HG03135 (cell line): ENCODE measurements around the gene SIL1.
"Not testable (repeated sequence)": the region's sequence is repeated elsewhere in the genome, so short reads cannot be mapped to it uniquely, and the experiment has no call there.

ENCODE experiments used
- ATAC-seq: cut with Tn5 transposase; IDR thresholded peaks from one replicate; pipeline ENCODE4 v1.9.1; 2021; ENCODE audit warnings: mild to moderate bottlenecking, moderate library complexity; ENCODE audit not compliant: unreplicated experiment

Gene SIL1

DNA sequence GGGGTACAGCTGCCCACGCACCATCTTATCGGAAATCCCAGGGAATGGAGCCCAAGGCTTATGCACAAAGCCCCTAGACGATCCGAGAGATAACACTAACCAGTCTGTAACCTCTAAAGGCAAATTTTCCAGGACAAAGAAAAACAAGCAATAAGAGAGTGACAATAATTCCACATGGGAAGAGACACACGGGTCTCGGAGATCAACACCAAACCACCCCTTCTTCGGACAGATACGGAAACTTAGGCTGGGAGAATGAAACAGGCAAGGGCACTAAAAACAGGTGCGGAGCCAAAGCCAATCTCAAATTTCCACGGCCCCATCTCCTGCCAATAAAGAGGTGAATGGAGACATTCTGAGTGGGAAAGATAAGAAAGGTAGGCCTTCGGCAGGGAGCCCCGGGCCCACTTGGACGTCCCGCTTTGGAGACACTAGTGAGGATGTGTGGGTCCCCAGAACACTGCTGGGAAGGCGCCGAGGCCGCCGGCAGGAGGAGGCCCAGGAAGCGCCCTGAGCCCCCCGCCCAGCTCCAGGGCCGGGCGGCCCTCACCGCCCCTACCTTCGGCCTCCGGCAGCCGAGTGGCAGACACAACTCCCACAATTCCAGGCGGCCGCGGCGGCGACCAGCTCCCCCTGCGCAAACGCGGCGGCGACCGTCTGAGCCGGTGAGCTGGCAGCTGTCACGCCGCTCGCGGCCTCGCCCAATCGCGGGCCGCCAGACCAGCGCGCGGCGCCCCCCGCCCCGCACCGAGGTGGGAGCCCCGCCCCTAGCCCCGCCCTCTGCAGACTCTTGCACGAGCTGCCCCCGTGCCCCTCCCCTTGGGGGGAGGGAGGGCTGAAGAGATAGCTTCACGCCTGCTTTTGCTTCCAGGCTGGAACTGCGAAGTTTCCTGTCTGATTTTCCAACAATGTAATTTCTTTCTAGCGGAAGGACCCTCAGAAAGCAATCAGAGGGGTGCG, at the start of gene SIL1:
SIL1 (minus strand) TSS at position 659 of the 960 bp plus-strand sequence. CDS start 70,525 bp downstream, outside the sequence.
- ATAC-seq = peak; percentile 96

DNA sequence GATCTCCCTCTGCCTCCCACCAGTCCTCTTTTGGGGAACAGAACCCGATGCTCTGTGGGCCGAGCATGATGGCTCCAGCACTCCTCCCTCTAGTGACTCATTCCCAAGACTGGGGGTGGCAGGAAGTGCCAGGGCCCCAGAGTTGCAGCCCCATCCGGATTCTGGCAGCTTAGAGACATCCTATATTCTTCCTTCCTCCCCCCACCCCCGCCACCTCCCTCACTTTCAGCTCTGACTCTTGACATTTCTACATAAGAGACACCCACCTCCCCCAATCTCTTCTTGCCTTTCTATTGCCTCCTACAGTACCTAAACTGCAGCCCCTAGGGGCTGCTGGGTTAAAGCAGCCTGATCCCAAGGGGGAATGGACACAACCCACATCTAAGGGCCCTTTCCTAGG, 48.2 kb upstream of the SIL1 start:
- no peak for ATAC-seq

DNA sequence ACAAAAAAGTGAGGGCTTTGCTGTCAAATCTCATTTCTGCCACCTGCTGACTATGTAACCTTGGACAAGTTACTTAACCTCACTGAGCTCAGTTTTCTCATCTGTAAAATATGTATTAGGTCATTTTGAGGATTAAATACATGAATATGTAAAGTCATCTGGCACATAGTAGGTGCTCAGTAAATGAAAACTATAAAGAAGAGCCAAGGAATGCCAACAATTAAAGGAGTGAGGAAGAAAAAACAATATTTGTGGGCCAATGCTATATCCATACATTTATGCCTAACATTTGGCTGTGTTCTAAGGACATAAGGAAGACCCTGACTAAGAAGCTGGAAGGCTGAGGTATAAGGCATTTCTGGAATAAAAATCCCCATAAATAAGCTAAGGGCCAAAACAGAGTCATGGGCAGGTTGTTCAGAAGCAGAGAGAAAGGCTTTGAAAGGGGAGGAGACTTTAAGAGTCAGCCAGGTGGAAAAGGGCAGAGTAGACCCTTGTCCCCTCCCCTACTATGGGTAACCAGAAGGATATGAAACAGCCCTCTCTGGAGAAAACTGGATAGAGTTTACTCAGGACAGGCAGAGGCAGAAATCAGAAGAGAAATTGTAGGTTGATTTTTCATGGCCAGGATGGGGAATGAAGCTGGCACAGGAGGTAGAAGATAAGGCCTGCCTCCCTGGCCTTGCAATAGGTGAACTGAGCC, 47.6 kb upstream of the SIL1 start:
- ATAC-seq = no peak

DNA sequence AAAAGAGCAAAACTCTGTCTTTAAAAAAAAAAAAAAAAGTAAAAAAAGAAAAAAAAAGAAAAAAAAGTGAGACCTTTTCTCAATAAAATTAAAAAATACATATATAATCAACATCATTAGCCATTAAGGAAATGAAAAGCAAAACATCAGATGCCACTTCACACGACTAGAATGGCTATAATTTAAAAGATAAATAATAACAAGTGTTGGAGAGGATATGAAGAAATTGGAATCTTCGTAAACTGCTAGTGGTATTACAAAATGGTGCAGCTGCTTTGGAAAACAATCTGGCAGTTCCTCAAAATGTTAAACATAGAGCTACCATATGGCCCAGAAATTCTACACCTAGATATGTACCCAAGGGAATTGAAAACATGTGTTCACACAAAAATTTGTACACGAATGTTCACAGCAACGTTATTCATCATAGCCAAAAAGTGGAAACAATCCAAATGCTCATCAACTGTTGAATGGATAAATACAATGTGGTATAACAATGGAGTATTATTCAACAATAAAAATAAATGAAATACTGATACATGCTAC, 45.3 kb upstream of the SIL1 start:
- no peak for ATAC-seq

DNA sequence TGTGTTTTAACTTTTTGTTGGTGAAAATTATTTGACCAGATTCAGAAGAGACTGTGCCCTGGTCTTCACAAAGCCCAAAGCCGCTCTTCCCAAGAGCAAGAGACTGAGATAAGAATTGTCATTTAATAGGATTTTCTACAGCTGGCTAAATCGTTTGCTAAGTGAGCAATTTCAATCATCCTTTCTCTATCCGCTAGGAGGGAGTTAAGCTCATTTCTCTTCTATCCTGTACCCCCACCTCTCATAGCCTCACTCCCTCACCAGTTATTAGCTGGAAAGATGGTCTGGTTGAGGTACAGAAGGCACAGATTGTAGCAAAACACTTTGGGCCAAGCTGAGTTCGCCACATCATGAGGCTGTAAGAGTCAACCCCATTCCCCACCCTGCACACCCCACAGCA, 43.0 kb upstream of the SIL1 start:
- ATAC-seq = no peak

DNA sequence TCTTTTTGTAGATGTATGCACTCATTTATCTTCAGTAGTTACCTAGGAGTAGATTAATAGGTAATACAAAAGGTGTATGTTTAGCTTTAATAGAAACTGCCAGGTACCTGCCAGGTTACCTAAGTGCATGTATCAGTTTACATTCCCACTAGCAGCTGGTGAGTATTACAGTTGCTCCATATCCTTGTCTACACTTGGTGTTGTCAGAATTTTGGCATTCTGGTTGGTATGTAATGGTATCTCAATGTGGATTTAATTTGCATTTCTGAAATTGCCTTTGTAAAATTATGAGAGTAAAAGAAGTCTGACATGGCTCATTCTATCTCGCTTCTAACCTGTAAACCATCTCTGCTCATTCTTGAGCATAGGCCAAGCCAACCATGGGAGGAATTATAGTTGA, 38.3 kb upstream of the SIL1 start:
- ATAC-seq = no peak

DNA sequence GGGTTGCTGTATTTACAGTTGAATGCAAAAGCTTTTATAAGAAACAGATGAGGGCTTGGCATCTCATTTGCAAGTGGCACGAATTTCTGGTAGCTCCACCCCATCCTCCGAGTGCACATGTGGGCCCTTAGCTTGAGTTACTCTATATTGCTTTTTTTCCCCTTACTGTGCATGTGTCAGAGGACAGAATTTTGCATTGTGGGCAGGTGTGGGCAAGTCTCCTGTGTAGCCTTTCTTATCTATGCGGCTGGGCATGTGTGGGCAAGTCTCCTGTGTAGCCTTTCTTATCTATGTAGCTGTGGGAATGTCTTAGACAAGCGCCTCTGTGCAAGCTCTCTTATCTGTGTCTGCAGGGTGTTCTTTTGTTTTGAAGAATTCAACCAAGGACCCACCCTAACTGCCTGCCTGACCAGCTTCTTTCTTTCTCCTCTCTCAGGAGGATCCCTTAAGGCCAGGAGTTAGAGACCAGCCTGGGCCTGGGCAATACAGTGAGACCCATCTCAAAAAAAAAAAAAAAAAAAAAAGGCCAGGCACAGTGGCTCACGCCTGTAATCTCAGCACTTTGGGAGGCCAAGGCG, 34.1 kb upstream of the SIL1 start:
- no peak for ATAC-seq

DNA sequence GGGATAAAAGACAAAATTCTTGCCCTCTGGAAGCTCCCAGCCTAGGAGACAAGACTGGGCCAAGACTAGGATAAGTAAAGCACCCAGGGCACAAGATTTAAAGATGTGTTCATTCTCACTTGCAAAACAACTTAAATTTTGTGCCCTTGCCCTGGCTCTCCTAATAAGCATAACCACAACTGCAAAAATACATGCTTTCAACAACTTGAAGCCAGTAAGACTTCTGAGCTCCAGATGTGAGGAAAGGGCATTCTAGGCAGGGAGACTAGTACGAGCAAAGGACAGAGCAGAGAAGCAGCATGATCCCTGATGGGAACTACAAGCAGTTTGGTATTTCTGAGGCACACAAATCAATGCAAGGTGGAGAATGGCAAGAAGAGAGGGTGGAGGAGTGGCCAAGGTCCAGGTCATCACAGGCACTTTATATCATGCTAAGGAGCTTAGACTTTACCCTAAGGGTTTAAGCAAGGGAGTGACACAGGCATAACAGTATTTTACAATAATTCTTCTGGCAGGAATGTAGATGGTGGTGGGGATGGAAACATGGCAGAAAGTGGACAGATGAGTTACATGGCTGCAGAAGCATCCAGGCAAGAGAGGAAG, 30.1 kb upstream of the SIL1 start:
- no peak for ATAC-seq

DNA sequence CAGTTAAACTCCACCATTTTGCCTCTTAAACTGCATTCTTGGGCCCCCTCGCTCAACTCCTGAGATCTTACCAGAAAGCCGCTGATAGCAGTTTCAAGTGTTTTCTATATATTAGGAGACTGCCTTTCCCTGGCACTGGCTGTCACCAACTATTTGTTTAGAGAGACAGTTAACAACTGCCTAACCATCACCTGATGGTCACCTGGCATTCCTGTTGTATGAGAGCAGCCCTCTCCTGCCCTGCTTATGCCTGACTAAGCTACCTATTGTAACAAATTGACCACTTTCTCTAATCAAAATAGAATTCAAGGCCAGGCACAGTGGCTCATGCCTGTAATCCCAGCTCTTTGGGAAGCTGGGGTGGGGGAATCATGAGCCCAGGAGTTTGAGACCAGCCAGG, 28.0 kb upstream of the SIL1 start:
- ATAC-seq = no peak

DNA sequence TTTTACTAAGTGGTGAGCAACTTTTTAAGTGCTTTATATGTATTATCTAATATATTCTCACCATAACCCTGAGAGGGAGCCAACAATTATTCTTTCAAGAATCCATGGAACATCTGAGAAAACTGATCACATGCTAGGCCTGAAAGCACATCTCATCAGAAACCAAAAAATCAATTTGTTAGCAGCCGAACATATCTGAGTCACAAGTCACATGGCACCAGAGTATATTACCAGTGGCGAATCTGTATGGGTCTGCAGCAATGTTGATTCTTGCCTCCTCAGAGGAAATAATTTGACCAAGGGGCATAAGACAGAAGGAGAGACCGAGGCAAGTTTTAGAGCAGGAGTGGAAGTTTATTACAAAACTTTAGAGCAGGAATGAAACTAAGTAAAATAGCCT, 25.3 kb upstream of the SIL1 start:
- ATAC-seq = no peak

DNA sequence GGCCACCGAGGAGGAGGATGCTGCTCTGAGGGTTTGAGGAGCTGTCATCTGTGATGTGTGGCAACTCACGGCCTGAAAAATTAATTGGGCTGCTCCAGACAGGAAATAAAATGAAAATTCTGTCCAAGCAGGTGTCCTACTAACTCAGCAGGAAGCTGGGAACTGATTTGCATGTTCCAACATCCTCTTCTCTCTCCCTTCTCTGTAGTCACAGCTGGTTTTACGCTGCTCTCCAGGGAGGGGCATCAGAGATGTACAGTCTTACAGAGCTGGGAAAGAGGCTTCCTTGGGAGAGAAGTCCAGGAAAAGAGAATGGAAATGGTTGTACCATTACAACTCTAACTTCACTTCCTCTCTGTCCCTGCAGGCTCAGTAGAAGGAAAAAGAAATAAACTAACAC, 24.2 kb upstream of the SIL1 start:
- ATAC-seq = no peak

DNA sequence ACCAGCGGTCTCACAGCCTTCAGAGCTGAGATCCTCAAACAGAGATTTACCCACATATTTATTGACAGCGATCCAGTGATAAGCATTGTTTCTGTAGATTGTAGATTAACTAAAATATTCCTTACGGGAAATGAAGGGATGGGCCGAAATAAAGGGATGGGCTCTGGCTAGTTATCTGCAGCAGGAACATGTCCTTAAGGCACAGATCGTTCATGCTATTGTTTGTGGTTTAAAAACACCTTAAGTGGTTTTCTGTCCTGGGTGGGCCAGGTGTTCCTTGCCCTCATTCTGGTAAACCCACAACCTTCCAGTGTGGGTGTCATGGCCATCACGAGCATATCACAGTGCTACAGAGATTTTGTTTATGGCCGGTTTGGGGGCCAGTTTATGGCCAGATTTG, 19.9 kb upstream of the SIL1 start:
- ATAC-seq = not testable (repeated sequence)

DNA sequence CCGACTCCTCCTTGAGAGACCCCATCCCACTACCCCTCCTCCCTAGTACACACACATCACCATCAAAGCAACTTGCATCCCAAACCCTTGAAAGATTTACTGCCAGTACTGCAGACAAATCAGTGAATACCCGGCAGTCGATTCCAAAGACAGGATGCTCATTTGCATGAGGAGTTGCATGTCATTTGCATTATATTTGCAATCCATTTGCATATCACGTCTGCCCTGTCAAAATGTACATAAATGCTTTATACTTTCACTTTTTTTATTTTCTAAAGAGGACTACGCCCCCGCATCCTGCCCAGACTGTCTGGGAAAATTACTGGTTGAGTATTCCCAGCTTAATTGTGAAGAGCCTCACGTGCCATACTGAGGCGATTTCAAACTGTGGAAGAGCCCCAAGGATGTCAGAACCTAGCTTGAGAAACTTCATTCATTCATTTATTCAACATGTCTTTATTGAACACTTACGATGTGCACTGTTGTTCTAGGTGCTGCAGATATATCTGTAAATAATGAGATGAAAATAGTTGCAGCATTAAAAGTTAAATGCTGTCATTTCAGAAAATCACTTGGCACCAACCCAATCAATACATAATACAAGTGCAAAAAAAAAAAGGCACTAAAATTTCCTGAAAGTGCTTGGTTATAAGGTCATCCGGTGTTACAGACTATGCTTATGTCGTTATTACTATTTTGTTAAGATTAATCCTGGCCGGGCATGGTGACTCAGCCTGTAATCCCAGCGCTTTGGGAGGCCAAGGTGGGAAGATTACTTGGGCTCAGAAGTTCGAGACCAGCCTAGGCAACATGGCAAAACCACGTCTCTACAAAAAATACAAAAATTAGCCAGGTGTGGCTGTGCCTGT, 17.2 kb upstream of the SIL1 start:
- no peak for ATAC-seq

DNA sequence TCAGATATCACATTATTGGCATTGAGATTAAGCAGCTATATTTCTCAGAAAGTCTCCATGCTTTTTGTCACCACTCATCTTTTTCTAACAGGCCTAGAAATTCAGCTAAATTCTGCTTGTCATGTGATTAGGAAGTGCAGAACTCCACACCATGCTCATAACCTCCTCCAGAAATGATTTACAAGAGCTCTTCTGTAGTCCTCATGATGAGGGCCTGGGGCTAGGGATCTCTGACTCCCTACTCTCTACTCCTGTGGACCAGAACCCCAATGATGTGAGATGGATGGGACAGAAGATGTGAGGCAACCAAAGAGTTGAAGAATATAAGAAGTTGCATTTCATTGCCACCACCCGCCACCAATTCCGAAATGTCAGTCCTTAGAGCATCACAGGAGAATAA, 16.5 kb upstream of the SIL1 start:
- ATAC-seq = no peak

DNA sequence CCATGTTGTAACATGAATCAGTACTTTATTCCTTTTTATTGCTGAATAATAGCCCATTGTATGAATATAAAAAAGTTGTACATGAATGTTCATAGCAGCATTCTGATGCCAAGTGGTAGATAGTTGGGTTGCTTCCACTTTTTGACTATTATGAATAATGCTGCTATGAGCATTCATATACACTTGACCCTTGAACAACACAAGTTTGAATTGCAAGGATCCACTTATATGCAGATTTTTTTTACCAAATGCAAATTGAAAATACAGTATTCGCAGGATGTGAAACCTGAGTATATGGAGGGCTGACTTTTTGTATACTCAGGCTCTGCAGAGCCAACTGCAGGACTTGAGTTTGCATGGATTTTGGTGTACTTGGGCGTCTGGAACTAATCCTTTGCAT, 14.7 kb upstream of the SIL1 start:
- ATAC-seq = no peak

DNA sequence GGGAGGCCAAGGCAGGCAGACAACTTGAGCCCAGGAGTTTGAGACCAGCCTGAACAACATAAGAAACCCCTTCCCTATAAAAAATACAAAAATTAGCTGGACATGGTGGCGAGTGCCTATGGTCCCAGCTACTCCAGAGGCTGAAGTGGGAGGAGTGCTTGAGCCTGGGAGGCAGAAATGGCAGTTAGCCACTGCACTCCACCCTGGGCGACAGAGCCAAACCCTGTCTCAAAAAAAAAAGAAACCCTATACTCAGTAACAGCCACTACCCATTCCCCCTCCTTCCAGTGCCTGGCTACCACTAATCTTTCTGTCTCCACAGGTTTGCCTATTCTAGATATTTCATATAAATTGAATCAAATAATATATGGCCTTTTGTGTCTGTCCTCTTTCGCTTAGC, 14.3 kb upstream of the SIL1 start:
- no peak for ATAC-seq

DNA sequence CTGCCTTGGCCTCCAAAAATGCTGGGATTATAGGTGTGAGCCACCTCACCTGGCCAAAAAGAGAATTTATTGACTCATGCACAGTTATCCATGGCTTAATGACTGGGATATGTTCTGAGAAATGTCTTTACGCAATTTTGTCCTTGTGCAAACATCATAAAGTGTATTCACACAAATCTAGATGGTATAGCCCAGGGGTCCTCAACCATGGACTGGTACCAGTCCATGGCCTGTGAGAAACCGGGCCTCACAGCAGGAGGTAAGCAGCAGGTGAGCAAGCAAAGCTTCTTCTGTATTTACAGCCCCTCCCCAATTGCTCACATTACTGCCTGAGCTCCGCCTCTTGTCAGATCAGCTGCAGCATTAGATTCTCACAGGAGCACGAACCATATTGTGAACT, 12.4 kb upstream of the SIL1 start:
- no peak for ATAC-seq

DNA sequence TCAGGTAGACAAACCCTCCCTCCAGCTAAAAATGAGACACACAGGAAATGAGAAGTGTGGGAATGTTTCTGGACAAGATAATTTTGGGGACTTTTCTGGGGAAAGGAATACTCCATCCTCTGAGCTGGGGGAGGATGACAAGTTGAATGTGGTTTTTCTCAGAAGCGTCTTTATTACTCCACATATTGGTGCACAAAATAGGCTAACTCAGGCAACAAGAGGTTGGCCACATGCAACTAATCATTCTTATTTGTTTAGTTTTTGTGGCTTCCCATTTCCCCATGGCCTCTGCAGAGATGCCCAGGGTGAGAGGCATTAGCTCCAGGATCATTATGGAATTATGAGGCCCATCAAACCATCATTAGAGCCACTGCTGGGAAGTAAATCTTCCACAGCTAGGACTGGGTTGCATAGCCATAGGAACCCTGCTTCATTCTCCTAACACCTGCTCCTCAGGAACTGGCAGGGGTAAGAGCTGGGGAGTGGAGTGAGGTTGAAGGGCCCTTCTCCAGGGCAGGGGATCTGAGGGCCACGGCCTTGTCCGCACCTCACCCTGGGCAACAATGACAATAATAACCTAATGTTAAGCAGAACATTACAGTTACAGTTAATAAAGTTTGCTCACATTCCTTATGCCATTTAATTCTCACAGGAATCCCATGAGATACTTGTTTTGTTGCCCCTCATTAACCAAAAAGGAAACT, 9.3 kb upstream of the SIL1 start:
- no peak for ATAC-seq

DNA sequence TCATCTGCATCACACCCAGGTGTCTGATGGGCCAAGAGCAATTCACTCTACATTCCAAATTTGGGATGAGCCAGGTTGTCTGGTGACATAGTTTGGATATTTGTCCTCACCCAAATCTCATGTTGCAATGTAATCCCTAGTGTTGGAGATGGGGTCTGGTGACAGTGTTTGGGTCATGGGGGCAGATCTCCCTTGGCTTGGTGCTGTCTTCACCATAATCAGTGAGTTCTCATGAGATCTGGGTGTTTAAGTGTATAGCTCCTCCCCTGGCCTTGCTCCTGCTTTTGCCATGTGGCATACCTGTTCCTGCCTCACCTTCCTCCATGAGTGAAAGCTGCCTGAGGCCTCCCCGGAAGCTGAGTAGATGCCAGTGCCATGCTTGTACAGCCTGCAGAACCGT, 7.4 kb upstream of the SIL1 start:
- ATAC-seq = no peak

DNA sequence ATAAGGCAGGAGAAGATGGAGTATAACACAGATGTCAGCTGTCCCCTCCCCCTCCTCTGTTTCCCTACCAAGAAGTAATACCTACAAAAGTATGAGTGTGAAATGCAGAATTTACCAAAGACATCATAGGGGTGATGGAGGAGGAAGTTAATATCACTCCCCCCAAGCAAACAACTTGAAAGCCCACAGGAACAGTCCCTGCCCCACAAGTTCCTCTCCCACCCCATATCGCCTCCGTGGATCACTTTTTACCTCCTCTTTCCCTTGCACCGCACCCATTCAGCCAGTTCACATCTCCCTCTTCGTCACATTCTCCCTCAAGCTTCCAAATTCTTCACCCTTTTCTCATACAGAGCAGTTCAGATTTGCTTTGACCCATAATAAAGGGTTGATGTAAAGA, 7.0 kb upstream of the SIL1 start:
- ATAC-seq = no peak
